PC-3 (cell line): ENCODE data around the gene HTR2A. TPM values are rescaled to one million over a fixed set of nuclear protein-coding genes. Genes with fewer than 3 reads are reported as not detected.
A peak's percentile ranks its signal among the peaks of the same experiment; 100 is the strongest.

Experiments
- ATAC-seq: fragments of 200-7000 bp; cut with Tn5 transposase; 2 replicates; pipeline ENCODE4 v1.9.1; 2020; ENCODE audit warnings: mild to moderate bottlenecking, moderate library complexity
- BruUV-seq: library from RNA; stranded (reverse); fragments of 400-500 nt; replicated peaks from 2 replicates; lab custom pipeline; 2021; lab: Mats Ljungman, UMichigan
- CTCF ChIA-PET: fragments of 300-600 bp; sonication (Branson Sonifier 250); formaldehyde crosslinking; loops from one replicate; lab custom pipeline; 2022; ENCODE audit warnings: antibody characterized with exemption; lab: Charles Lee
- POLR2A ChIA-PET: fragments of 300-600 bp; sonication (Branson Sonifier 250); formaldehyde crosslinking; loops from one replicate; lab custom pipeline; 2022; ENCODE audit warnings: antibody characterized with exemption; ENCODE audit not compliant: unreplicated experiment; lab: Charles Lee
- DNase-seq: peaks from one replicate; pipeline ENCODE4 v3.0.0-alpha.2; 2015
- H2AFZ ChIP-seq: fragments of 300-600 bp; sonication (generic); 2 replicates; pipeline ENCODE4 v1.6.0; 2016; ENCODE audit warnings: antibody characterized with exemption, low read length
- H3F3A ChIP-seq: fragments of 300-600 bp; sonication (generic); one replicate; pipeline ENCODE4 v1.6.0; 2017; ENCODE audit warnings: antibody characterized with exemption, low read length, control low read depth, mild to moderate bottlenecking; ENCODE audit not compliant: unreplicated experiment
- H3K27ac ChIP-seq: fragments of 300-600 bp; sonication (generic); 2 replicates; pipeline ENCODE4 v1.5.1; 2016; ENCODE audit warnings: mild to moderate bottlenecking, low read length
- H3K27me3 ChIP-seq: fragments of 300-600 bp; sonication (generic); 2 replicates; pipeline ENCODE4 v1.6.1; 2016; ENCODE audit warnings: low read length, mixed read lengths
- H3K36me3 ChIP-seq: fragments of 300-600 bp; sonication (generic); 2 replicates; pipeline ENCODE4 v1.6.1; 2016; ENCODE audit warnings: low read depth, mixed run types, low read length, mixed read lengths
- H3K4me1 ChIP-seq: fragments of 300-600 bp; sonication (generic); 2 replicates; pipeline ENCODE4 v1.5.1; 2016; ENCODE audit warnings: low read length; ENCODE audit not compliant: insufficient read depth
- H3K4me2 ChIP-seq: fragments of 300-600 bp; sonication (generic); 2 replicates; pipeline ENCODE4 v1.6.0; 2016; ENCODE audit warnings: low read length
- H3K4me3 ChIP-seq: fragments of 300-600 bp; sonication (generic); 2 replicates; pipeline ENCODE4 v1.5.1; 2016; ENCODE audit warnings: mild to moderate bottlenecking, low read length, mixed read lengths
- H3K79me2 ChIP-seq: fragments of 300-600 bp; sonication (generic); 2 replicates; pipeline ENCODE4 v1.6.1; 2017; ENCODE audit warnings: low read length, mixed read lengths
- H3K9ac ChIP-seq: fragments of 300-600 bp; sonication (generic); 2 replicates; pipeline ENCODE4 v1.6.0; 2016; ENCODE audit warnings: mild to moderate bottlenecking, low read length
- H3K9me2 ChIP-seq: fragments of 300-600 bp; sonication (generic); replicated peaks from 2 replicates; pipeline ENCODE4 v1.6.1; 2016; ENCODE audit warnings: mixed run types, low read length, mixed read lengths
- H3K9me3 ChIP-seq: fragments of 300-600 bp; sonication (generic); 2 replicates; pipeline ENCODE4 v1.6.1; 2016; ENCODE audit warnings: low read length, mixed read lengths
- H4K20me1 ChIP-seq: fragments of 300-600 bp; sonication (generic); 2 replicates; pipeline ENCODE4 v1.6.1; 2016; ENCODE audit warnings: low read length, mixed read lengths
- CTCF ChIP-seq: fragments of 300-600 bp; sonication (generic); conservative IDR thresholded peaks from 2 replicates; pipeline ENCODE4 v1.5.1; 2017; ENCODE audit warnings: antibody characterized with exemption, low read depth, mild to moderate bottlenecking, low read length
- EZH2 ChIP-seq: fragments of 300-600 bp; sonication (generic); IDR thresholded peaks from one replicate; pipeline ENCODE4 v1.6.1; 2017; ENCODE audit warnings: antibody characterized with exemption, mild to moderate bottlenecking, low read length; ENCODE audit not compliant: unreplicated experiment
- EZH2phosphoT487 ChIP-seq: fragments of 300-600 bp; sonication (generic); IDR thresholded peaks from 2 replicates; pipeline ENCODE4 v1.6.1; 2018; ENCODE audit warnings: mild to moderate bottlenecking, antibody characterized with exemption, low read length, borderline replicate concordance
- intact Hi-C: fragments of 100-400 bp; cut with micrococcal nuclease; formaldehyde crosslinking; loops from 2 replicates; pipeline ENCODE4 v1.9.0; 2023
- total RNA-seq: library from RNA; depleted of rRNA; stranded (reverse); fragments of >200 nt; gene quantifications from 2 replicates; pipeline ENCODE4 v1.2.3, GENCODE V29; 2014

The HTR2A gene
- total RNA-seq, 1 experiment from 2014 or later: 0.04 TPM

- no peak overlapping the region for H3K27ac ChIP-seq
- no peak overlapping the region for H3K4me3 ChIP-seq
- BruUV-seq: no TSS peak
- ATAC-seq: no peak
- DNase-seq: no peak
- H3K9me2 ChIP-seq: no peaks in the 10 kb centered on the region
- H3F3A ChIP-seq: no peaks in the 10 kb centered on the region
- ChIA-PET CTCF (no interaction called here), POLR2A (no interaction called here)
- no peak overlapping the region for H2AFZ ChIP-seq
- TF ChIP-seq EZH2phosphoT487 (no peak), EZH2 (no peak)
- intact Hi-C loops: no loop called here
- H3K4me1 ChIP-seq: no peaks in the 10 kb centered on the region
- H3K27me3 ChIP-seq: no peaks in the 10 kb centered on the region
- H3K9me3 ChIP-seq: no peaks in the 10 kb centered on the region
- H3K36me3 ChIP-seq: no peaks in the 10 kb centered on the region
- no peaks in the 10 kb centered on the region for H3K79me2 ChIP-seq
- no peak overlapping the region for H3K9ac ChIP-seq
- no peak overlapping the region for H3K4me2 ChIP-seq
- no peaks in the 10 kb centered on the region for H4K20me1 ChIP-seq
Observed at GRCh38 chr13:46845146-46845545, 51.7 kb downstream of the HTR2A start.

GRCh38 chr13:46844431-46844830 is 52.4 kb downstream of the HTR2A start:
- ChIA-PET CTCF (no interaction called here), POLR2A (no interaction called here)
- no peaks in the 10 kb centered on the region for H3F3A ChIP-seq
- H3K27ac ChIP-seq: no peak overlapping the region
- no peaks in the 10 kb centered on the region for H3K79me2 ChIP-seq
- ATAC-seq (no peak), DNase-seq (peak; percentile 12)
- H3K9me3 ChIP-seq: no peaks in the 10 kb centered on the region
- H3K36me3 ChIP-seq: no peaks in the 10 kb centered on the region
- H3K27me3 ChIP-seq: no peaks in the 10 kb centered on the region
- H2AFZ ChIP-seq: no peak overlapping the region
- H3K4me3 ChIP-seq: no peak overlapping the region
- H3K9ac ChIP-seq: no peak overlapping the region
- no peak for TF ChIP-seq EZH2
- no peak for TF ChIP-seq CTCF
- no peak for TF ChIP-seq EZH2phosphoT487
- H3K4me1 ChIP-seq: no peaks in the 10 kb centered on the region
- H3K9me2 ChIP-seq: no peaks in the 10 kb centered on the region
- no TSS peak for BruUV-seq
- H4K20me1 ChIP-seq: no peaks in the 10 kb centered on the region
- no peak overlapping the region for H3K4me2 ChIP-seq
- intact Hi-C loops: no loop called here

GRCh38 chr13:46839399-46839798 is 57.5 kb downstream of the HTR2A start:
- Histone ChIP-seq H3K79me2 (no peaks in the 10 kb centered on the region), H3K27ac (no peak overlapping the region), H3K36me3 (no peaks in the 10 kb centered on the region), H3F3A (no peaks in the 10 kb centered on the region), H3K9me3 (no peaks in the 10 kb centered on the region), H3K27me3 (no peaks in the 10 kb centered on the region), H3K4me3 (no peak overlapping the region), H3K9ac (no peak overlapping the region), H3K4me1 (no peaks in the 10 kb centered on the region), H2AFZ (no peak overlapping the region), H3K9me2 (no peaks in the 10 kb centered on the region), H4K20me1 (no peaks in the 10 kb centered on the region), H3K4me2 (no peak overlapping the region)
- no peak for TF ChIP-seq CTCF
- no peak for TF ChIP-seq EZH2
- TF ChIP-seq EZH2phosphoT487: no peak
- ChIA-PET POLR2A (no interaction called here), CTCF (no interaction called here)
- intact Hi-C loops: loop anchor here (10.0 kb wide), 1 partner anchor 615 kb away; no protein-coding TSS in a partner anchor
- no peak for DNase-seq
- no TSS peak for BruUV-seq
- no peak for ATAC-seq
